Upper lobe of left lung (tissue), 4 donors: ENCODE data around the gene TLE4.

ENCODE experiments used
- POLR2A ChIP-seq, 4 donors: fragments of 450-650 bp; IDR thresholded peaks; one replicate each; pipeline ENCODE4 v1.5.1; 2016 to 2017; ENCODE audit warnings: antibody characterized with exemption in 4 of 4, mild to moderate bottlenecking in 2 of 4
- POLR2AphosphoS5 ChIP-seq, 2 donors: sonication (generic); formaldehyde crosslinking; IDR thresholded peaks; one replicate each; pipeline ENCODE4 v1.5.1; 2017; ENCODE audit warnings: antibody characterized with exemption in 2 of 2
- TF ChIP-seq, protein P1 (sequence below), 6 experiments: fragments of 450-650 bp in 4 of 6; fragments of 200-600 bp in 2 of 6; sonication (generic) in 2 of 6; IDR thresholded peaks; one replicate each; pipeline ENCODE4 v1.5.1; 2016 to 2019; ENCODE audit warnings: antibody characterized with exemption in 6 of 6

DNA sequence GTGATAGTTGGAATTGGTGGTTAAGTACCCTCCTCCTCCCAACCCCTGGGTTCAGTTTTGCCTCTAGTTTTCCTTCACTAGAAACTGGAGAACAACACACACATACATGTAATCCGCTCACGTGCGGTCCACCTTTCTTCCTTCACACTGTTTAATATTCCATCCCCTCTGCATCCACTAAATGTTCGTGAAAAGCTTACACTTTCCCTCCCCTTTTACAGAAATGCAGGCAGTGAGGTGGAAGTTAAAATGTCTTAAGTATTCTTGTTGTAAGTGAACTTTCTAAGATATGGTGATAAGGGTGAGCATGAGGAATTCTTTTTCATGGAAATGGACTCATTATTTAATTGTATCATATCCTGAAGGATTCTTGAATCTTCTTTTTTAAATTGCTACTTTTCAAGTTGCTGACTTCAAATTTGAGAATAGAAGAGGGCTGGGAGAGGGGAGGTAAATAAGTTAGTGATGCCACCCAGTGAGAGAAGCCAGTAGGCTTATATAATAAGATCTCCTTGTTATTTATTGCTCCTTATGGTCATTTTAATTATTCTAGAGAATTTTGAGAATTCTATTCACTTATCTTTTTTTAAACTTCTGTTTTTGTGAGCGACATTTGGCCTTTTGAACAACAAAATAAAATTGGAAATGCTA lies 90.2 kb downstream of the TLE4 start:
- TF ChIP-seq, protein P1, sequence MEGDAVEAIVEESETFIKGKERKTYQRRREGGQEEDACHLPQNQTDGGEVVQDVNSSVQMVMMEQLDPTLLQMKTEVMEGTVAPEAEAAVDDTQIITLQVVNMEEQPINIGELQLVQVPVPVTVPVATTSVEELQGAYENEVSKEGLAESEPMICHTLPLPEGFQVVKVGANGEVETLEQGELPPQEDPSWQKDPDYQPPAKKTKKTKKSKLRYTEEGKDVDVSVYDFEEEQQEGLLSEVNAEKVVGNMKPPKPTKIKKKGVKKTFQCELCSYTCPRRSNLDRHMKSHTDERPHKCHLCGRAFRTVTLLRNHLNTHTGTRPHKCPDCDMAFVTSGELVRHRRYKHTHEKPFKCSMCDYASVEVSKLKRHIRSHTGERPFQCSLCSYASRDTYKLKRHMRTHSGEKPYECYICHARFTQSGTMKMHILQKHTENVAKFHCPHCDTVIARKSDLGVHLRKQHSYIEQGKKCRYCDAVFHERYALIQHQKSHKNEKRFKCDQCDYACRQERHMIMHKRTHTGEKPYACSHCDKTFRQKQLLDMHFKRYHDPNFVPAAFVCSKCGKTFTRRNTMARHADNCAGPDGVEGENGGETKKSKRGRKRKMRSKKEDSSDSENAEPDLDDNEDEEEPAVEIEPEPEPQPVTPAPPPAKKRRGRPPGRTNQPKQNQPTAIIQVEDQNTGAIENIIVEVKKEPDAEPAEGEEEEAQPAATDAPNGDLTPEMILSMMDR (IDR thresholded peaks at IDR 0.05), result no peak
- TF ChIP-seq POLR2A (IDR thresholded peaks at IDR 0.05) (no peak), POLR2AphosphoS5 (IDR thresholded peaks at IDR 0.05) (no peak)
